ENCODE measurements around the gene GRIN3B. TPM values are rescaled to one million over a fixed set of nuclear protein-coding genes. Genes with fewer than 3 reads are reported as not detected.

Gene GRIN3B
- total RNA-seq (under 0.01 TPM), polyA plus RNA-seq (0.09 TPM)
- long read RNA-seq, donor 1: 0 reads
- long read RNA-seq, donor 2: 0 reads
- long read RNA-seq, donor 3: 0 reads
- long read RNA-seq, donor 4: 0 reads
- long read RNA-seq, donor 5: 0 reads
- long read RNA-seq, donor 6, partial matches to known transcripts: 24 of 46 reads
- long read RNA-seq, donor 6, other reads (novel, unspliced or antisense): 22 of 46 reads
- long read RNA-seq, donor 7: 0 reads
- long read RNA-seq, donor 8: 0 reads
- long read RNA-seq, donor 9: 0 reads
- long read RNA-seq, donor 10: 0 reads

GRCh38 chr19:1000095-1000494 is at the start of gene GRIN3B:
Gene GRIN3B, plus strand, starts transcription at chr19:1000419. Its CDS starts 19 bp downstream, at chr19:1000438.
- H3K4me1 ChIP-seq (ENCODE audit: control insufficient read depth in 2 of 2, insufficient read depth in 2 of 2, low read length in 2 of 2): peaks cover 8 to 14% of the 10 kb centered on the region in 2 donors
- DNase-seq (ENCODE audit: low read depth in 6 of 9, low spot score in 9 of 9): peak in 3 of 9 donors; percentile 15 to 57 (median 37)
- H3K9me3 ChIP-seq (ENCODE audit: control insufficient read depth in 2 of 2, insufficient read depth in 1 of 2, low read length in 1 of 2): peaks cover 0 to 18% of the 10 kb centered on the region in 2 donors
- H3K36me3 ChIP-seq (ENCODE audit: control insufficient read depth in 2 of 2, insufficient read depth in 2 of 2, low read length in 1 of 2): no peaks in the 10 kb centered on the region
- no peak within 1 kb of the TSS for H3K27ac ChIP-seq (ENCODE audit: low read depth in 1 of 2, low read length in 1 of 2)
- 2% methylated on average over 43 of the region's 43 CpGs for WGBS
- H3K27me3 ChIP-seq (ENCODE audit: control insufficient read depth in 2 of 2, insufficient read depth in 1 of 2, low read length in 1 of 2): peaks cover 55 to 79% of the 10 kb centered on the region in 2 donors
- H3K4me3 ChIP-seq (ENCODE audit: low read length in 2 of 2): peak within 1 kb of the TSS in 1 of 2 donors; percentile 4

GRCh38 chr19:952049-952679 is 48.1 kb upstream of the GRIN3B start:
- Histone ChIP-seq H3K27ac (ENCODE audit: low read depth in 1 of 2, low read length in 1 of 2) (peak overlapping the region in 1 of 2 donors; percentile 59), H3K4me3 (ENCODE audit: low read length in 2 of 2) (peak overlapping the region in 1 of 2 donors; percentile 47), H3K36me3 (ENCODE audit: control insufficient read depth in 2 of 2, insufficient read depth in 2 of 2, low read length in 1 of 2) (peaks cover 8 to 10% of the 10 kb centered on the region in 2 donors), H3K9me3 (ENCODE audit: control insufficient read depth in 2 of 2, insufficient read depth in 1 of 2, low read length in 1 of 2) (no peaks in the 10 kb centered on the region), H3K4me1 (ENCODE audit: control insufficient read depth in 2 of 2, insufficient read depth in 2 of 2, low read length in 2 of 2) (peaks cover 5 to 36% of the 10 kb centered on the region in 2 donors), H3K27me3 (ENCODE audit: control insufficient read depth in 2 of 2, insufficient read depth in 1 of 2, low read length in 1 of 2) (peaks cover 0 to 4% of the 10 kb centered on the region in 2 donors)
- 89% methylated on average over 14 of the region's 14 CpGs for WGBS
- DNase-seq (ENCODE audit: low read depth in 6 of 9, low spot score in 9 of 9): no peak

- Histone ChIP-seq H3K4me1 (ENCODE audit: control insufficient read depth in 2 of 2, insufficient read depth in 2 of 2, low read length in 2 of 2) (peaks cover 5 to 30% of the 10 kb centered on the region in 2 donors), H3K4me3 (ENCODE audit: low read length in 2 of 2) (peak overlapping the region; percentile 14 to 47), H3K36me3 (ENCODE audit: control insufficient read depth in 2 of 2, insufficient read depth in 2 of 2, low read length in 1 of 2) (peaks cover 4 to 5% of the 10 kb centered on the region in 2 donors), H3K9me3 (ENCODE audit: control insufficient read depth in 2 of 2, insufficient read depth in 1 of 2, low read length in 1 of 2) (no peaks in the 10 kb centered on the region), H3K27me3 (ENCODE audit: control insufficient read depth in 2 of 2, insufficient read depth in 1 of 2, low read length in 1 of 2) (no peaks in the 10 kb centered on the region), H3K27ac (ENCODE audit: low read depth in 1 of 2, low read length in 1 of 2) (peak overlapping the region in 1 of 2 donors; percentile 59)
- 34% methylated on average over 21 of the region's 21 CpGs for WGBS
- DNase-seq (ENCODE audit: low read depth in 6 of 9, low spot score in 9 of 9): peak in 5 of 9 donors; percentile 22 to 55 (median 33)
Measured at GRCh38 chr19:952680-953444, 47.4 kb upstream of the GRIN3B start.

DNA sequence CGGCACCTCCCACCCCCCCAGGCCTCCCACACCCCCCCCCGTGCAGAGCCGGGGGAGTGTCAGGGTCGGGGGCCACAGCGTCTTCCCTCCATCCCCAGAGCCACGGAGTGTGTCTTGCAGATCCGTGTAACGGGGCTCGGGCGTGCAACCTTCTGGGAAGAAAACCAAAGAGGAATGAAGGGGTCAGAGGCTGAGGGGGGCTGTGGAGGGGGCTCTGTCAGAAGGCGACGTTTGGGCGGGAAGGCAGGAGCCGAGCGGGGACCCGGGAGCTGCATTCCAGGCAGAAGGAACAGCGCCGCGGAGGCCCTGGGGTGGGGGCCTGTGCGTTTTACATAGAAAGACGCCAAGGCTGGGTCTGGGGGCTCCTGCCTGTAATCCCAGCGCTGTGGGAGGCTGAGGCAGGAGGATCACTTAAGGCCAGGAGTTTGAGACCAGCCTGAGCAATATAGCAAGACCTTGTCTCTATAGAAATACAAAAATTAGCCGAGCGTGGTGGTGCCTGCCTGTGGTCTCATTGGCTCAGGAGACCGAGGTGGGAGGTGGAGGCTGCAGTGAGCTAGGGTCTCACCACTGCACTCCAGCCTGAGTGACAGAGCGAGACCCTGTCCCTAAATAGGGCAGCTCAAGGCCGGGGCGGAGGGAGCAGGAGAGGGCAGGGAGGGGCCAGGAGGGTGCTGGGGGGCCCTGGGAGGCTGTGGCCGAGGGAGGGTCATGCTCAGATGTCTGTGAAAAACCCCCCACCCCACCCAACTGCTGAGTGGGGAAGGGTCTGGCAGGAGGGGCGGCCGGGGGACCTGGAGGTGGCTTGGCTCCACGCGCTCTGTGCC is 46.6 kb upstream of the GRIN3B start:
- peak overlapping the region; percentile 14 to 47 for H3K4me3 ChIP-seq (ENCODE audit: low read length in 2 of 2)
- WGBS: 62% methylated on average over 33 of the region's 33 CpGs
- H3K9me3 ChIP-seq (ENCODE audit: control insufficient read depth in 2 of 2, insufficient read depth in 1 of 2, low read length in 1 of 2): no peaks in the 10 kb centered on the region
- H3K36me3 ChIP-seq (ENCODE audit: control insufficient read depth in 2 of 2, insufficient read depth in 2 of 2, low read length in 1 of 2): no peaks in the 10 kb centered on the region
- DNase-seq (ENCODE audit: low read depth in 6 of 9, low spot score in 9 of 9): no peak
- no peaks in the 10 kb centered on the region for H3K27me3 ChIP-seq (ENCODE audit: control insufficient read depth in 2 of 2, insufficient read depth in 1 of 2, low read length in 1 of 2)
- H3K4me1 ChIP-seq (ENCODE audit: control insufficient read depth in 2 of 2, insufficient read depth in 2 of 2, low read length in 2 of 2): peaks cover 5 to 26% of the 10 kb centered on the region in 2 donors
- H3K27ac ChIP-seq (ENCODE audit: low read depth in 1 of 2, low read length in 1 of 2): no peak overlapping the region

DNA sequence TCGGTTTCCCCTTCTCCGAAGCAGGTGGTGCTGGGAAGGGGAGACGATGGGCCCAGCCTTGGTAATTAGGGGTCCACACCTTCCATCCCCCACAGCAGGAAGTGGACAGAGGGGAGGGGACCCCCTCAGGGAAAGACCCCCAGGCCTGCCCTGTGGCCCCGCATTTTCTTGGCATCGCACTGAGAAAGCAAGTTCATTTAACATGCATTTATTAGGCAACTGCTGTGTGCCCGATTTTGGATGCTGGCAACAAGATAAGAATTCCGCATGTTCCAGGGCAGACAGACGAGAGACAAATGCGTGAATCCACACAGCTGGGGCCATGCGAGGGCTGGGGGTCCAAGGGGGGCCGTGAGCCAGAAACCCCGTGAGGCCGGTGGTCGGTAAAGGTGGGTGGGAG is 45.9 kb upstream of the GRIN3B start:
- H3K27me3 ChIP-seq (ENCODE audit: control insufficient read depth in 2 of 2, insufficient read depth in 1 of 2, low read length in 1 of 2): no peaks in the 10 kb centered on the region
- no peaks in the 10 kb centered on the region for H3K36me3 ChIP-seq (ENCODE audit: control insufficient read depth in 2 of 2, insufficient read depth in 2 of 2, low read length in 1 of 2)
- H3K9me3 ChIP-seq (ENCODE audit: control insufficient read depth in 2 of 2, insufficient read depth in 1 of 2, low read length in 1 of 2): no peaks in the 10 kb centered on the region
- H3K4me3 ChIP-seq (ENCODE audit: low read length in 2 of 2): no peak overlapping the region
- no peak overlapping the region for H3K27ac ChIP-seq (ENCODE audit: low read depth in 1 of 2, low read length in 1 of 2)
- DNase-seq (ENCODE audit: low read depth in 6 of 9, low spot score in 9 of 9): no peak
- H3K4me1 ChIP-seq (ENCODE audit: control insufficient read depth in 2 of 2, insufficient read depth in 2 of 2, low read length in 2 of 2): peaks cover 5 to 24% of the 10 kb centered on the region in 2 donors
- WGBS: 95% methylated on average over 14 of the region's 14 CpGs

GRCh38 chr19:954672-955494 is 45.3 kb upstream of the GRIN3B start:
- peaks cover 5 to 24% of the 10 kb centered on the region in 2 donors for H3K4me1 ChIP-seq (ENCODE audit: control insufficient read depth in 2 of 2, insufficient read depth in 2 of 2, low read length in 2 of 2)
- 96% methylated on average over 43 of the region's 43 CpGs for WGBS
- H3K9me3 ChIP-seq (ENCODE audit: control insufficient read depth in 2 of 2, insufficient read depth in 1 of 2, low read length in 1 of 2): no peaks in the 10 kb centered on the region
- peaks cover 0 to 4% of the 10 kb centered on the region in 2 donors for H3K36me3 ChIP-seq (ENCODE audit: control insufficient read depth in 2 of 2, insufficient read depth in 2 of 2, low read length in 1 of 2)
- no peaks in the 10 kb centered on the region for H3K27me3 ChIP-seq (ENCODE audit: control insufficient read depth in 2 of 2, insufficient read depth in 1 of 2, low read length in 1 of 2)
- no peak for DNase-seq (ENCODE audit: low read depth in 6 of 9, low spot score in 9 of 9)
- no peak overlapping the region for H3K27ac ChIP-seq (ENCODE audit: low read depth in 1 of 2, low read length in 1 of 2)
- no peak overlapping the region for H3K4me3 ChIP-seq (ENCODE audit: low read length in 2 of 2)

DNA sequence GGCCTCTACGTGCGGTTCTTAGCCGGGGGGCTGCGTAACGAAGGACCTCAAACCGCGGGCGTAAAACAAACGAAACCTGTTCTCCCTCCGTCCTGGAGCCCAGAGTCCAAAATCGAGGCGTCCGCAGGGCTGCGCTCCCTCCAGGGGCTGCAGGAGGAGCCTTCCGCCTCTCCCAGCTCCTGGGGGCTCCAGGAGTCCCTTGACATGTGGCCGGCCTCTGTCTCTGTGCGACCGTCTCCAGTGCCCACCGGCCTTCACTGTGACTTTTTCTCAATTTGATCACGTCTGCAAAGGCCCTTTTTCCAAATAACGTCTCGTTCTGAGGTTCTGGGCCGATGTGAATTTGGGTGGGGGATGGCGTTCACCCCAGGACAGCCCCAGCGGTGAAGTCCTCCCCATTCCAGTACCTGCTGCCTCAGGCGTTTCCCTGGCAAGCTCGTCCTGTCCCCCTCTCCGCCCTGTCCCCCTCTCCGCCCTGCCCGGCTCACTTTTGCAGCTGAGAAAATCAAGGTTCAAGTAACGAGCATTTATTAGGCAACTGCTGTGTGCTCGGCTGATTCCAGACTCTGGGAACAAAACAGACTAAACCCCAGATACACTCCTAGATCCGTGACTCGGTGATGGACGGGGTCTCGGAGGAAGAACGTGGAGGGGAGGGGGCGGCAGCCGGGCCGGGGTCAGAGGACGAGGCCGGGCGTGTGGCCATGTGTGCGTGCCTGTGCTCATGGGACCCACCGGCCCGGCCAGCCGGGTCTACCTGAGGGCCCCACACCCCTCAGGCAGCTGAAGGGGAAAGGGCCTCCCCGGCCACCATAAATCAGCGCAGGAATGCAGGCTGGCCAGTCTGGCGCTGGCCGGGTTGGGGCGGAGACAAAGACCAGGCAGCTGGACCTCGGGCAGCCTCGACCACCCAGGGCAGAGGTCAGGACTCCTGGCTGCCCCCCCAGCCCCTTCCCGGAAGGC is 44.1 kb upstream of the GRIN3B start:
- DNase-seq (ENCODE audit: low read depth in 6 of 9, low spot score in 9 of 9): no peak
- Histone ChIP-seq H3K27ac (ENCODE audit: low read depth in 1 of 2, low read length in 1 of 2) (no peak overlapping the region), H3K9me3 (ENCODE audit: control insufficient read depth in 2 of 2, insufficient read depth in 1 of 2, low read length in 1 of 2) (no peaks in the 10 kb centered on the region), H3K4me3 (ENCODE audit: low read length in 2 of 2) (no peak overlapping the region), H3K4me1 (ENCODE audit: control insufficient read depth in 2 of 2, insufficient read depth in 2 of 2, low read length in 2 of 2) (peaks cover 5 to 20% of the 10 kb centered on the region in 2 donors), H3K36me3 (ENCODE audit: control insufficient read depth in 2 of 2, insufficient read depth in 2 of 2, low read length in 1 of 2) (peaks cover 8 to 13% of the 10 kb centered on the region in 2 donors), H3K27me3 (ENCODE audit: control insufficient read depth in 2 of 2, insufficient read depth in 1 of 2, low read length in 1 of 2) (no peaks in the 10 kb centered on the region)
- WGBS: 96% methylated on average over 55 of the region's 55 CpGs
